Loucy (cell line): Measurements from ENCODE around the gene CD79A.

Experiments
- CTCF ChIP-seq: fragments of 200-600 bp; sonication (generic); conservative IDR thresholded peaks from 2 replicates; pipeline ENCODE4 v1.5.1; 2014; ENCODE audit warnings: mild to moderate bottlenecking, antibody characterized with exemption, low read length
- EZH2phosphoT487 ChIP-seq: fragments of 200-600 bp; IDR thresholded peaks from 2 replicates; pipeline ENCODE4 v1.6.1; 2018; ENCODE audit warnings: antibody characterized with exemption, mild to moderate bottlenecking, moderate library complexity, borderline replicate concordance

- TF ChIP-seq CTCF (no peak), EZH2phosphoT487 (no peak)
Observed at GRCh38 chr19:41879080-41879479, 2.0 kb downstream of the CD79A start.
